Measurements from ENCODE around the gene DHRS1. TPM values are rescaled to one million over a fixed set of nuclear protein-coding genes. Genes with fewer than 3 reads are reported as not detected.

The DHRS1 gene
- total and polyA plus RNA-seq, 2 of the 4 experiments (the other 2 are of a cell fraction), result 15.8 to 38.6 TPM

DNA sequence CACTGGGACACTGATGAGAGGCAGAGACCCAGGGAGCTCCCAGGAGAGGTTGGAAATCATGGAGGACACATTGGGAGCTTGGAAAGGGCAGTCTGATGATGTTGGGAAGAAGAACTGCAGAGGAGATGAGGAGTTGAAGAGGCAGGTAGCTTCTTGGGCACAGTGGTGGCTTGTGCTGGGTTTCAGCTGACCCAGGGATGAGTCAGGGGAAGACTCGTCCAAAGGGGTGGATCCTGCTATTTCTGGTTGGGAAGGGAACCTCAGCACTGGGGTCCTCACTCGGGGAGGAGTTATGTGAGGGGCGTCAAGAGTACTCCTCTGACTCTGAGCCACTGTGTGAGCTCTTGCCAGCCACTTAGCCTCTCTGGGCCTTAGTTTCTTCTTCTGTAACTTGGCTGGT is 23.8 kb upstream of the DHRS1 start:
- no peak overlapping the region for H4K5ac ChIP-seq (ENCODE audit: low read depth, low read length)
- H3K9ac ChIP-seq (ENCODE audit: low read depth, low read length), result no peak overlapping the region
- no peak overlapping the region for H3K4me3 ChIP-seq (ENCODE audit: insufficient read depth, low read depth, low read length)
- in situ Hi-C loops (cut with MboI; ENCODE audit: low sequenced_read_pairs), result no loop called here
- H4K91ac ChIP-seq (ENCODE audit: insufficient read depth, low read depth, low read length), result no peak overlapping the region
- no peak overlapping the region for H2BK15ac ChIP-seq (ENCODE audit: low read depth, low read length)
- no peak overlapping the region for H3K14ac ChIP-seq (replicated peaks; ENCODE audit: low read depth, low read length)
- H2BK120ac ChIP-seq (ENCODE audit: low read depth, low read length), result no peak overlapping the region
- DNase-seq, result no peak
- no peak overlapping the region for H2BK20ac ChIP-seq (ENCODE audit: low read depth, low read length)
- no peak overlapping the region for H2AFZ ChIP-seq (replicated peaks; ENCODE audit: low read length, poor library complexity)
- ATAC-seq (ENCODE audit: low read depth), result no peak
- H2AK5ac ChIP-seq (ENCODE audit: low read depth, low read length), result no peak overlapping the region
- H3K79me1 ChIP-seq (ENCODE audit: low read depth in 1 of 2, low read length in 2 of 2), result no peaks in the 10 kb centered on the region
- no peaks in the 10 kb centered on the region for H4K20me1 ChIP-seq (ENCODE audit: insufficient read depth, low read length)
- no peak overlapping the region for H2BK5ac ChIP-seq (ENCODE audit: low read depth, low read length, poor library complexity, severe bottlenecking)
- H3K4me2 ChIP-seq (ENCODE audit: low read depth, low read length), result no peak overlapping the region
- no peak for TF ChIP-seq MAZ (IDR thresholded peaks at IDR 0.05; ENCODE audit: borderline replicate concordance, low read depth, low read length)
- TF ChIP-seq BHLHE40 (IDR thresholded peaks at IDR 0.05; ENCODE audit: low read depth, low read length), result no peak
- no peak for TF ChIP-seq SMC3 (IDR thresholded peaks at IDR 0.05; ENCODE audit: low read depth, low read length)
- TF ChIP-seq, protein P1, sequence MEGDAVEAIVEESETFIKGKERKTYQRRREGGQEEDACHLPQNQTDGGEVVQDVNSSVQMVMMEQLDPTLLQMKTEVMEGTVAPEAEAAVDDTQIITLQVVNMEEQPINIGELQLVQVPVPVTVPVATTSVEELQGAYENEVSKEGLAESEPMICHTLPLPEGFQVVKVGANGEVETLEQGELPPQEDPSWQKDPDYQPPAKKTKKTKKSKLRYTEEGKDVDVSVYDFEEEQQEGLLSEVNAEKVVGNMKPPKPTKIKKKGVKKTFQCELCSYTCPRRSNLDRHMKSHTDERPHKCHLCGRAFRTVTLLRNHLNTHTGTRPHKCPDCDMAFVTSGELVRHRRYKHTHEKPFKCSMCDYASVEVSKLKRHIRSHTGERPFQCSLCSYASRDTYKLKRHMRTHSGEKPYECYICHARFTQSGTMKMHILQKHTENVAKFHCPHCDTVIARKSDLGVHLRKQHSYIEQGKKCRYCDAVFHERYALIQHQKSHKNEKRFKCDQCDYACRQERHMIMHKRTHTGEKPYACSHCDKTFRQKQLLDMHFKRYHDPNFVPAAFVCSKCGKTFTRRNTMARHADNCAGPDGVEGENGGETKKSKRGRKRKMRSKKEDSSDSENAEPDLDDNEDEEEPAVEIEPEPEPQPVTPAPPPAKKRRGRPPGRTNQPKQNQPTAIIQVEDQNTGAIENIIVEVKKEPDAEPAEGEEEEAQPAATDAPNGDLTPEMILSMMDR (conservative IDR thresholded peaks at IDR 0.05; ENCODE audit: low read depth, low read length), result no peak
- TF ChIP-seq FOS (IDR thresholded peaks at IDR 0.05; ENCODE audit: low read depth, low read length), result no peak
- TF ChIP-seq NFE2L2 (IDR thresholded peaks at IDR 0.05; ENCODE audit: low read depth, low read length), result no peak
- TF ChIP-seq USF2 (IDR thresholded peaks at IDR 0.05; ENCODE audit: low read depth, low read length), result no peak
- no peak for TF ChIP-seq CEBPB (IDR thresholded peaks at IDR 0.05; ENCODE audit: low read depth, low read length)
- no peak for TF ChIP-seq POLR2A (IDR thresholded peaks at IDR 0.05; ENCODE audit: low read depth, low read length)
- TF ChIP-seq MXI1 (IDR thresholded peaks at IDR 0.05; ENCODE audit: borderline replicate concordance, low read depth, low read length), result no peak
- TF ChIP-seq CHD1 (IDR thresholded peaks at IDR 0.05; ENCODE audit: low read depth, low read length), result no peak
- TF ChIP-seq RAD21 (IDR thresholded peaks at IDR 0.05; ENCODE audit: low read length), result no peak
- H3K9me1 ChIP-seq (ENCODE audit: insufficient read depth, low read length), result no peaks in the 10 kb centered on the region; the same call in 1 of the 2 replicates
- no peak overlapping the region for H3K4ac ChIP-seq (ENCODE audit: low read depth, low read length)
- no peak overlapping the region for H3K27ac ChIP-seq (ENCODE audit: insufficient read depth, low read length)
- H4K8ac ChIP-seq (ENCODE audit: low read depth in 2 of 2, low read length in 2 of 2), result no peak overlapping the region
- CTCF ChIA-PET, result no interaction called here
- no peak overlapping the region for H3K56ac ChIP-seq (ENCODE audit: extremely low read depth, insufficient read depth, low read length)
- dilution Hi-C loops (cut with HindIII; ENCODE audit: low sequenced_read_pairs, unreplicated experiment), result no loop called here
- no peak overlapping the region for H2AK9ac ChIP-seq (replicated peaks; ENCODE audit: low read depth, low read length, poor library complexity)
- no peaks in the 10 kb centered on the region for H3K9me3 ChIP-seq (ENCODE audit: control insufficient read depth, insufficient read depth, low read length)
- no peak overlapping the region for H3K23ac ChIP-seq (ENCODE audit: low read depth, low read length)
- no peaks in the 10 kb centered on the region for H3K36me3 ChIP-seq (ENCODE audit: control insufficient read depth, insufficient read depth, low read length)
- H3K18ac ChIP-seq (ENCODE audit: low read depth, low read length), result no peak overlapping the region
- POLR2A ChIA-PET (ENCODE audit: unreplicated experiment), result no interaction called here
- intact Hi-C loops (cut with micrococcal nuclease), result no loop called here
- 40% methylated on average over 3 of the region's 3 CpGs; no CpG with 5 or more reads in 1 of the 2 experiments for WGBS, 2 experiments (ENCODE audit: extremely low coverage in 2 of 2, insufficient read length in 1 of 2)
- no peaks in the 10 kb centered on the region for H3K4me1 ChIP-seq (ENCODE audit: control insufficient read depth, insufficient read depth, low read length)
- BruUV-seq (replicated peaks), result no TSS peak
- peaks cover 54% of the 10 kb centered on the region for H3K27me3 ChIP-seq (ENCODE audit: control insufficient read depth, insufficient read depth, low read length)
